ENCODE results near the gene UBE4A. TPM values are rescaled to one million over a fixed set of nuclear protein-coding genes. Genes with fewer than 3 reads are reported as not detected.

UBE4A gene
- total and polyA plus RNA-seq, 10 of the 15 experiments (the other 5 are each of a cell fraction or from before 2014, with no cell fraction given) = 6.2 to 39.6 (median 30.3) TPM

- TF ChIP-seq ZBTB11 (CRISPR knock-in tag; IDR thresholded peaks at IDR 0.05) = no peak
- TF ChIP-seq PML (IDR thresholded peaks at IDR 0.05; ENCODE audit: low read length) = no peak
- TF ChIP-seq STAT3 (IDR thresholded peaks at IDR 0.05; ENCODE audit: low read depth, low read length) = no peak
- no peak for TF ChIP-seq KDM1A (IDR thresholded peaks at IDR 0.05; ENCODE audit: borderline replicate concordance)
- peak in 1 of 2 experiments; percentile 16; a peak in 1 of 4 replicates for TF ChIP-seq ETV6 (conservative IDR thresholded peaks at IDR 0.05 in 1 of 2, IDR thresholded peaks at IDR 0.05 in 1 of 2; ENCODE audit: borderline replicate concordance in 1 of 2, low read depth in 1 of 2)
- TF ChIP-seq WRNIP1 (IDR thresholded peaks at IDR 0.05; ENCODE audit: borderline replicate concordance, low read depth, low read length) = no peak
- no peak for TF ChIP-seq NFXL1 (IDR thresholded peaks at IDR 0.05; ENCODE audit: borderline replicate concordance)
- TF ChIP-seq SIX5 (IDR thresholded peaks at IDR 0.05; ENCODE audit: low read depth, low read length, severe bottlenecking) = no peak
- TF ChIP-seq MEF2B (IDR thresholded peaks at IDR 0.05; ENCODE audit: partially characterized antibody, poor library complexity, severe bottlenecking) = no peak
- TF ChIP-seq IKZF1 (conservative IDR thresholded peaks at IDR 0.05) = peak; percentile 52
- TF ChIP-seq EED (IDR thresholded peaks at IDR 0.05; ENCODE audit: low read depth) = 0 out of 2 replicates have a peak, but pooled peaks have one; percentile 50
Observed at GRCh38 chr11:118438314-118438931, 79.0 kb downstream of the UBE4A start (continued).
